T1000 (cell line): ENCODE data around the gene RABGEF1.
"Not testable (repeated sequence)": the region's sequence is repeated elsewhere in the genome, so short reads cannot be mapped to it uniquely, and the experiment has no call there.

ENCODE experiments used
- DNase-seq: peaks from one replicate; lab custom pipeline; 2025; ENCODE audit warnings: mixed read lengths; lab: John Stamatoyannopoulos, UW

Gene RABGEF1

DNA sequence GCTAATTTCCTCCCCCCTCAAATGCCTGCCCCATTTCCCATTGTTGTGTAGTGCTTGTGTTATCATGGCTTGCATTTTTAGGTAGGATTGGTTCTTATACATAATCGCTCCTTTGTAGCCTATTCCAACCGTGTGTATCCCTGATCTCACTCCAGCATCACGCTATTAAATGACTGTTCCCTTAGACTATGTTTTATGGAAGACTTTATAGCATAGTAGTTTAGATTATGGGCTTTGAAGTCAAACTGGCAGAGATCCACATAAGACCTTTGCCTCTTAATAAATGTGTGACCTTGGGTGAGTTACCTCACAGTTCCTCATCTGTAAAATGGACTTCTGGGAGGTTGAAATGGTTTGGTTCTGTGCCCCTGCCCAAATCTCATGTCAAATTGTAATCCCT, 5.4 kb upstream of the RABGEF1 start:
- DNase-seq, result no peak

- DNase-seq, result no peak
Measured at GRCh38 chr7:66735850-66736249, 4.7 kb upstream of the RABGEF1 start.

- DNase-seq, result no peak
Measured at GRCh38 chr7:66736892-66737291, 3.6 kb upstream of the RABGEF1 start.

DNA sequence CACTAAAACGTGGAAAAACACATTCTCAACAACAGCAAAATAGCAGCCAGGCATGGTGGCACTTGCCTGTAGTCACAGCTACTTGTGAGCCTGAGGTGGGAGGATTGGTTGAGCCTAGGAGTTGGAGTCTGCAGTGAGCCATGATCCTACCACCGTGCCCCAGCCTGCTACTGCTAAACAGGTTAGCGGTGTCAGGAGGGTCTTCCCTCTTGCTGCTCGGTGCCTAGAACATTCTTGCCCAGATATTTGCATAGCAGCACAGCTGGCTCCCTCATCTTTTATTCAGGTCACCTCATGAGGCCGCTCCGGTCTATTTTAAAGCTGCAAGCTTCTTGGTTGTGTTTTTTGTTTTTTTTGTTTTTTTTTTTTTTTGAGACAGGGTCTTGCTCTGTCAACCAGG, 2.9 kb upstream of the RABGEF1 start:
- no peak for DNase-seq

DNA sequence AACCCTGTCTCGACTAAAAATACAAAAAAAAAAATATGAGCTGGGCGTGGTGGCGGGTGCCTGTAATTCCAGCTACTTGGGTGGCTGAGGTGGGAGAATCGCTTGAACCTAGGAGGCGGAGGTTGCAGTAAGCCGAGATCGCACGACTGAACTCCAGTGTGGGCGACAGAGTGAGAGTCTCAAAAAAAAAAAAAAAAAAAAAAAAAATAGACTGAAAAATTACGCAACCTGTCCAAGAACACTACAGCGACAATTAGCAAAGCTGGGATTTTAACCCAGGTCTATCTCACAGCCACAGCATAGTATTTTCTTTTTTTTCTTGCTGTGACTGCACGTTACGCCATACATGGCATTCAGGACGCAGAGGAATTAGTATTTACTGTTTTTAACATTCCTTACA, 1.1 kb upstream of the RABGEF1 start:
- no peak for DNase-seq

DNA sequence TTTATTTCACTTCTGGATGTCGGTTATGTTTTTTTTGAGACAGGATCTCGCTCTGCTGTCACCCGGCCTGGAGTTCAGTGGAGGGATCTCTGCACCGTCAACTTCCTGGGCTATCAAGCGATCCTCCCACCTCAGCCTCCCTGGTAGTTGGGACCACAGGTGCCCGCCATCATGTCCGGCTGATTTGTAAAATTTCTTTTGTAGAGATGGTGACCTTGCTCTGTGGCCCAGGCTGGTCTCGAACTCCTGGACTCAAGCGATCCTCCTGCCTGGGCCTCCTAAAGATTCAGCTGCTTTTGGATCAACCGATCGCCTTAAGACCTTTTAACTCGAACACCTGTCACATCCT, 606 bp upstream of the RABGEF1 start:
- DNase-seq, result no peak

DNA sequence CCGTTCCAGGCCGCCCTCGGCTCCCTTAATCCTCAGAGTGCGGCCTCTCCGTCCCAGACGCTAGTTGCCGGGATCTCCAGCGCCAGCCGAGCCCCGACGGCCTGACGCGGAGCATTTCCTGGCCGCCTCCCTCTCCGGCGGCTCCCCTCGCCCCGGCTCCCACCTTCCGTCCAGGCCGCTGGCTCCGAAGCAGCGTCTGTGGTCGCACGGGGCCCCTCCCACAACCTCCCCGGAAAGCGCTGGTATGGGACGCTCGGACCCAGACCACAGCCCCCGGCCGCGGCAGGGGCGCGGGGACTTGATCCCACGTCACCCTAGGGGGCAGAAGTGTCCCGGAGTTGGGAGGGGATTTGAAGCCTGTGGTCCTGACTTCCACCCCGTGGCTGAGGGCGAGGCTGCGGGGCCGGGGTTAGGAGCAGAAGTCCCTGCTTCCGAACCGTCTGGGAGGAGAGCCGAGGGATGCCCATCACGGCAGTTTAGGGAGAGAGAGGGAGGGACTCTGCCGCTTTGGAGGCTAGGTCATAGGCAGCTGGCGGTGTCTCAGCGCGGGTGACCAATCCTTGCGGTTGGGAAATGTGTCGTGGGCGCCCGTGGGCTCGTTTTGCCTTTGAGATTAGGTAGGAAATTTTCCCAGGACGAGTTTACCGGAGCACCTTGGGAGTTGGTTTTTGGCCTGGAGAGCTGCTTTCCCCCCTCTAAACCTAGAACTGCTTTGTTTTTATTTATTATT, 612 bp downstream of the RABGEF1 start:
- not testable (repeated sequence) for DNase-seq

- DNase-seq, result no peak
Measured at GRCh38 chr7:66741710-66742049, 1.1 kb downstream of the RABGEF1 start.

DNA sequence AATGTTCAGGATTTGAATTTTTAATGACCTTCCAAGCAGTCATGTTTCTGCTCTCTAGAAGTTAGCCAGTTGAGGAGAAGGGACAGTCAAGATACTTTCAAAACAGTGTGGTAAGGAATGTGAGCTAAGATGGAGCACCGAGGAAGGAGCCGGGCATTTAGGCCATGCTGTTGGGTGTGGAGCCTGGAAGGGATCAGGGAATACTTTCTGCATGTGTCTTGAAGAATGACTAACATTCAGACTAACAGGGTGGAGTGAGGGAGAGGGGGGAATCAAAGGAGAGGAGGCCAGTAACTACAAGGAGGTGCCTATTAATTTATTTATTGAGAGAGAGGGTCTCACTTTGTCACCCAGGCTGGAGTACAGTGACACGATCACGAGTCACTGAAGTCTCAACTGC, 1.8 kb downstream of the RABGEF1 start:
- not testable (repeated sequence) for DNase-seq

DNA sequence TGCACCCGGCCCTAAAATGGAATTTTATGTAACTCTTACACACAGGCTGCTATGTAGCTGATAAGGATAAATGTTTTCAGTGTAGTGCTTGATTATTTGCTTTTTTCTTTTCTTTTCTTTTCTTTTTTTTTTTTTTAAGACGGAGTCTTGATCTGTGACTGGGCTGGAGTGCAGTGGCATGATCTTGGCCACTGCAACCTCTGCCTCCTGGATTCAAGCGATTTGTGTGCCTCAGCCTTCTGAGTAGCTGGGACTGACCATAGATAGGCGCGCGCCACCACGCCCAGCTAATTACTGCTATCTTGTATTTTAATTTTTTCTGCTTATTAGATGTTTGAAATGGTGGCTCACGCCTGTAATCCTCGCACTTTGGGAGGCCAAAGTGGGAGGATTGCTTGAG, 3.4 kb downstream of the RABGEF1 start:
- no peak for DNase-seq

GRCh38 chr7:66747385-66747784, 6.9 kb downstream of the RABGEF1 start:
- DNase-seq, result no peak

DNA sequence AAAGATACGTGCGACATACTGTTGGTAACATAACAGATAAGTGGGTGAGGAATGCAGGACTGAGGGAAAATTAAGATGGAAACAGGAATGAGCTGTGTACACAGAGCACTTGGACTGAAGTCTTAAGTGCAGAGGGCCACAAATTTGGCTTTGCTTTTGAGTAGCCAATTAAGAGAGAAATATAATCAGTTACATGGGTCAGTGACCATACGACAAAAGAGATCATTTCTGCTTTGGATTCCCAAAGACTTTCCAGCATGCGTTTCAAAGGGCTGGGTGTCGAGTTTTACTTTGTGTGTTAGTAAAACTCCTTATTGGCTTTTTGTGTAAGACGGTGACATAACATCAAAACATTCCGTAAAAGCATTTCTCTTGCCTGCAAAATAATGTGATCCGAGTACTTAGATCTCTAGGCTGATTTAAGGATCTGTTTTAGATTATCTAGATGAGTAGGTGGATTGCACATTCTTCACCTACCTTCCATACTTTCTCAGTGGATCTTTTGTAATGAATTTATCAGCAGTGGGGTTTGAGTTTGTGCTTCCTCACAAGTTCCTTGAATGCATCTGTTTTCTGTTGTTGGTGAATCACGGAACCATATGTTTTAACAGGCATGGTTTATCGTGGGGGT, 7.5 kb downstream of the RABGEF1 start:
- DNase-seq, result no peak

- no peak for DNase-seq
Measured at GRCh38 chr7:66748791-66749190, 8.3 kb downstream of the RABGEF1 start.

GRCh38 chr7:66751945-66752344, 11.4 kb downstream of the RABGEF1 start:
- DNase-seq, result no peak

DNA sequence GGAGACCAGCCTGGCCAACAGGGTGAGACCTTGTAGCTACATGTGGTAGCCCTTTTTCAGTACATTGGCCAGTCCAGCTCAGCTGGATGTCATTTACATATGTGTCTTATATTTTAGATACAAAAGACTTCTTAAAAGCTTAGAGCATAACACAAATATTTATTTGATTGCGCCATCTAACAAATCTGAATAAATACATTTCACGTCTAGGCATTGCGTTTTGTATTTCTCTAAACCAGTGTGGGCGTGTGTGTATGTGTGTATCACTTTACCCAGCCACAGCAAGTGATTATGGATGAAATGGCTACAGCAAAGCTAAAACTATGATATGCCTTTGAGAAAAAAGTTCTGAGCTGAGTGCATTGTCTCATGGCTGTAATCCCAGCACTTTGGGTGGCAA, 14.0 kb downstream of the RABGEF1 start:
- DNase-seq, result no peak

DNA sequence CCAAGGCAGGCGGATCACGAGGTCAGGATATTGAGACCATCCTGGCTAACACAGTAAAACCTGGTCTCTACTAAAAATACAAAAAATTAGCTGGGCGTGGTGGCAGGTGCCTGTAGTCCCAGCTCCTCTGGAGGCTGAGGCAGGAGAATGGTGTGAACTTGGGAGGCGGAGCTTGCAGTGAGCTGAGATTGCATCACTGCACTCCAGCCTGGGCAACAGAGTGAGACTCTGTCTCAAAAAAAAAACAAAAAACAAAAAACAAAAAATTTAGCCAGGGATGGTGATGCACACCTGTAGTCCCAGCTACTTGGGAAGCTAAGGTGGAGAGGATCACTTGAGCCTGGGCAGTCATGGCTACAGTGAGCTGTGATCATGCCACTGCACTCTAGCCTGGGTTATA, 14.5 kb downstream of the RABGEF1 start:
- DNase-seq, result not testable (repeated sequence)

GRCh38 chr7:66756227-66756626, 15.7 kb downstream of the RABGEF1 start:
- not testable (repeated sequence) for DNase-seq

- no peak for DNase-seq
Measured at GRCh38 chr7:66756889-66757288, 16.4 kb downstream of the RABGEF1 start.

GRCh38 chr7:66757939-66758338, 17.4 kb downstream of the RABGEF1 start:
- no peak for DNase-seq

DNA sequence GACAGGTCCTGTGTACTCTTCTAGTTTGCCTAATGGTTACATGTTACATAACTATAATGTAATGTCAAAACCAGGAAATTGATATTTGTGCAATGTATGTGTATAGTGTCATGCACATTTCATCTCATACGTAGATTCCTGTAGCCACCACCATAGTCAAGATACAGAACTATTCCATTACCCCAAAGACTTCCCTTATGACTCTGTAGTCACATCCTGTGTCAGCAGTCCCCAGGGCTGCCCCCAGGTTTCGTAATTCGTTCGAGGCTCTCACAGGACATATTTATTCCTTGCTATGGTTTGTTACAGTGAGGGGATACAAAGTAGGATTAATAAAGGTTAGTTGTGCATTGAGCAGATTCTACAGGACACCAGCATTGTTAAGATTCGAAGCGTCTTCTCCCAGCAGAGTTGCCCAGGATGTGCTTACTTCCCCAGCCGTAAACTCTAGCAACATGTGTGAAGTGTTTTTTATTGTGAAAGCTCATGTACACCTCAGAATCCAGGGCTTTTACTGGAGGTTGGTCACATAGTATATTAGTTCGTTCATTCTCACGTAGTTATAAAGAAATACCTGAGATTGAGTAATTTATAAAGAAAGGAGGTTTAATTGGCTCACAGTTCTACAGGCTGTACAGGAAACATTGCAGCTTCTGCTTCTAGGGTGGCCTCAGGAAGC, 18.6 kb downstream of the RABGEF1 start:
- DNase-seq, result no peak

GRCh38 chr7:66763183-66763582, 22.6 kb downstream of the RABGEF1 start:
- DNase-seq, result not testable (repeated sequence)

DNA sequence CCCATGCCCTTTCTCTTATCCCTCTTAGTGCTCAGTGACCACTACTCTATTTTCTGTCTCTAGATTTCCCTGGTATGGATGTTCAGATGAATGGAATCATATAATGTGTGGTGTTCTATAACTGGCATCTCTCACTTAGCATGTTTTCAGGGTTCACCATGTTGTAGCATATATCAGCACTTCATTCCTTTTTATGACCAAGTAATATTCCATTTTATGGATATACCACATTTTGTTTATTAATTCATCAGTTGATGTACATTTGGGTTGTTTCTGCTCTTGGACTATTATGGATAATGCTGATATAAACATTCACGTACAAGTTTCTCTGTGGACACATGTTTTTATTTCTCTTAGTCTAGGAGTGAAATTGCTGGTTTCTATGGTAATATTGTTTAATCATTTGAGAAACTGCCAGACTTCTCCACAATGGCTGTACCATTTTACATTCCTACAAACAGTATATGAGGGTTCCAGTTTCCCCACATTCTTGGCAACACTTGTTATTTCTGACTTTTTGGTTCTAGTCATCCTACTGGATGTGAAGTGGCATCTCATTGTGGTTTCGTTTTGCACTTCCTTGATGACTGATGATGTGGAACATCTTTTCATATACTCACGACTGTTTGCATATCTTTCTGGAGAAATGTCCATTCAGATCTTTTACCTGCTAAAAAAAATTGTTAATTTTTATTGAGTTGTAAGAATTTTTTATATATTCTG, 23.3 kb downstream of the RABGEF1 start:
- not testable (repeated sequence) for DNase-seq

DNA sequence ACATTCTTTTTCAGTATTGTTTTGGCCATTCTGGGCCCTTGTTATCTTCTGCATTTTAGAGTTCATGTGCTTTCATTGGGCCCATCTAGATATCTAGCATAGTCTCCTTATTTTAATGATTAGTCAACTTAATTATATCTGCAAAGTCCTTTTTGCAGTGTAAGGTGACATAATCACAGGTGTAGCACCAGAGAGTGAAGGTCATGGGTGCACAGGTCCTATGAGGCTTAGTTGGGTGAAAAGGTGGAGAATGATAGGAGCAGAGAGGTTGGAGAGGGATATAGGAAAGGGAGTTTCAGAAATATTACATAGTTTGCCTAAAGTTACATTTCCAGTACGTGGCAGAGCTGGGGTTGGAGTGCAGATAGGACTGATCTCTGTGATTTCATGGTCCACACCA, 24.4 kb downstream of the RABGEF1 start:
- DNase-seq, result not testable (repeated sequence)
